ENCODE data around the gene ACO2.

Gene ACO2

GRCh38 chr22:41513391-41513790 lies 44.5 kb downstream of the ACO2 start:
- peaks cover 4% of the 10 kb centered on the region; the same call in 1 of the 2 replicates for H3K36me3 ChIP-seq (ENCODE audit: insufficient read depth, low read length)

GRCh38 chr22:41516462-41516861 lies 47.5 kb downstream of the ACO2 start:
- H3K9ac ChIP-seq (ENCODE audit: low read depth, low read length), result no peak overlapping the region
- H3K36me3 ChIP-seq (ENCODE audit: insufficient read depth, low read length), result 0 out of 2 replicates have a peak, but pooled peaks cover 4% of the 10 kb centered on the region
- H3K4me1 ChIP-seq (ENCODE audit: insufficient read depth, low read length), result peaks cover 16% of the 10 kb centered on the region
- no peaks in the 10 kb centered on the region for H3K9me3 ChIP-seq (ENCODE audit: control insufficient read depth, insufficient read depth, low read length)

More at GRCh38 chr22:41513391-41513790, 44.5 kb downstream of the ACO2 start:
- no peak overlapping the region for H3K9ac ChIP-seq (ENCODE audit: low read depth, low read length)
- no peaks in the 10 kb centered on the region for H3K9me3 ChIP-seq (ENCODE audit: control insufficient read depth, insufficient read depth, low read length)
- peaks cover 16% of the 10 kb centered on the region for H3K4me1 ChIP-seq (ENCODE audit: insufficient read depth, low read length)

GRCh38 chr22:41517172-41518047 lies 48.5 kb downstream of the ACO2 start:
- Histone ChIP-seq H3K9me3 (ENCODE audit: control insufficient read depth, insufficient read depth, low read length) (no peaks in the 10 kb centered on the region), H3K4me1 (ENCODE audit: insufficient read depth, low read length) (peaks cover 11% of the 10 kb centered on the region), H3K9ac (ENCODE audit: low read depth, low read length) (no peak overlapping the region), H3K36me3 (ENCODE audit: insufficient read depth, low read length) (0 out of 2 replicates have a peak, but pooled peaks cover 2% of the 10 kb centered on the region)

GRCh38 chr22:41518048-41518347 lies 49.1 kb downstream of the ACO2 start:
- Histone ChIP-seq H3K9me3 (ENCODE audit: control insufficient read depth, insufficient read depth, low read length) (no peaks in the 10 kb centered on the region), H3K36me3 (ENCODE audit: insufficient read depth, low read length) (peaks cover 4% of the 10 kb centered on the region; the same call in 1 of the 2 replicates), H3K9ac (ENCODE audit: low read depth, low read length) (no peak overlapping the region), H3K4me1 (ENCODE audit: insufficient read depth, low read length) (peaks cover 5% of the 10 kb centered on the region)

GRCh38 chr22:41521126-41521525 lies 52.2 kb downstream of the ACO2 start:
- Histone ChIP-seq H3K9ac (ENCODE audit: low read depth, low read length) (no peak overlapping the region), H3K4me1 (ENCODE audit: insufficient read depth, low read length) (no peaks in the 10 kb centered on the region), H3K9me3 (ENCODE audit: control insufficient read depth, insufficient read depth, low read length) (no peaks in the 10 kb centered on the region), H3K36me3 (ENCODE audit: insufficient read depth, low read length) (peaks cover 6% of the 10 kb centered on the region)

- Histone ChIP-seq H3K4me1 (ENCODE audit: insufficient read depth, low read length) (no peaks in the 10 kb centered on the region), H3K9ac (ENCODE audit: low read depth, low read length) (no peak overlapping the region), H3K36me3 (ENCODE audit: insufficient read depth, low read length) (peaks cover 15% of the 10 kb centered on the region), H3K9me3 (ENCODE audit: control insufficient read depth, insufficient read depth, low read length) (no peaks in the 10 kb centered on the region)
Observed at GRCh38 chr22:41522813-41523212, 53.9 kb downstream of the ACO2 start.

GRCh38 chr22:41523464-41524221 lies 54.7 kb downstream of the ACO2 start:
- Histone ChIP-seq H3K4me1 (ENCODE audit: insufficient read depth, low read length) (no peaks in the 10 kb centered on the region), H3K36me3 (ENCODE audit: insufficient read depth, low read length) (peaks cover 15% of the 10 kb centered on the region), H3K9me3 (ENCODE audit: control insufficient read depth, insufficient read depth, low read length) (no peaks in the 10 kb centered on the region), H3K9ac (ENCODE audit: low read depth, low read length) (no peak overlapping the region)

- Histone ChIP-seq H3K9ac (ENCODE audit: low read depth, low read length) (no peak overlapping the region), H3K9me3 (ENCODE audit: control insufficient read depth, insufficient read depth, low read length) (no peaks in the 10 kb centered on the region), H3K4me1 (ENCODE audit: insufficient read depth, low read length) (no peaks in the 10 kb centered on the region), H3K36me3 (ENCODE audit: insufficient read depth, low read length) (peaks cover 17% of the 10 kb centered on the region)
Observed at GRCh38 chr22:41524251-41524661, 55.3 kb downstream of the ACO2 start.

- H3K9me3 ChIP-seq (ENCODE audit: control insufficient read depth, insufficient read depth, low read length), result no peaks in the 10 kb centered on the region
- H3K9ac ChIP-seq (ENCODE audit: low read depth, low read length), result no peak overlapping the region
- no peaks in the 10 kb centered on the region for H3K4me1 ChIP-seq (ENCODE audit: insufficient read depth, low read length)
- peaks cover 17% of the 10 kb centered on the region for H3K36me3 ChIP-seq (ENCODE audit: insufficient read depth, low read length)
Observed at GRCh38 chr22:41524809-41525449, 56.0 kb downstream of the ACO2 start.

- H3K9me3 ChIP-seq (ENCODE audit: control insufficient read depth, insufficient read depth, low read length), result no peaks in the 10 kb centered on the region
- peaks cover 17% of the 10 kb centered on the region for H3K36me3 ChIP-seq (ENCODE audit: insufficient read depth, low read length)
- H3K4me1 ChIP-seq (ENCODE audit: insufficient read depth, low read length), result no peaks in the 10 kb centered on the region
- no peak overlapping the region for H3K9ac ChIP-seq (ENCODE audit: low read depth, low read length)
Observed at GRCh38 chr22:41525450-41526225, 56.7 kb downstream of the ACO2 start.

- no peaks in the 10 kb centered on the region for H3K4me1 ChIP-seq (ENCODE audit: insufficient read depth, low read length)
- no peaks in the 10 kb centered on the region for H3K9me3 ChIP-seq (ENCODE audit: control insufficient read depth, insufficient read depth, low read length)
- peaks cover 20% of the 10 kb centered on the region for H3K36me3 ChIP-seq (ENCODE audit: insufficient read depth, low read length)
- H3K9ac ChIP-seq (ENCODE audit: low read depth, low read length), result no peak overlapping the region
Observed at GRCh38 chr22:41526226-41526829, 57.4 kb downstream of the ACO2 start.

- Histone ChIP-seq H3K9ac (ENCODE audit: low read depth, low read length) (no peak overlapping the region), H3K9me3 (ENCODE audit: control insufficient read depth, insufficient read depth, low read length) (no peaks in the 10 kb centered on the region), H3K36me3 (ENCODE audit: insufficient read depth, low read length) (peaks cover 20% of the 10 kb centered on the region), H3K4me1 (ENCODE audit: insufficient read depth, low read length) (no peaks in the 10 kb centered on the region)
Observed at GRCh38 chr22:41526830-41527799, 58.2 kb downstream of the ACO2 start.

All from ES-I3 (cell line).